Midbrain (tissue), 1 donor: ENCODE measurements around the gene EXOC2.

Experiments used
- DNase-seq: peaks from one replicate; lab custom pipeline; 2025; lab: John Stamatoyannopoulos, UW

The EXOC2 gene

GRCh38 chr6:692858-693722 is at the start of gene EXOC2:
EXOC2 (minus strand) TSS chr6:693139; CDS start chr6:637818, 55,321 bp downstream.
- DNase-seq, result peak; percentile 82

GRCh38 chr6:741410-742339 is 48.7 kb upstream of the EXOC2 start:
- DNase-seq, result no peak

GRCh38 chr6:736657-737446 is 43.9 kb upstream of the EXOC2 start:
- no peak for DNase-seq

- no peak for DNase-seq
Measured at GRCh38 chr6:733431-734219, 40.7 kb upstream of the EXOC2 start.

- no peak for DNase-seq
Measured at GRCh38 chr6:731924-732323, 39.0 kb upstream of the EXOC2 start.

- DNase-seq, result no peak
Measured at GRCh38 chr6:729606-730320, 36.8 kb upstream of the EXOC2 start.

GRCh38 chr6:727856-728255 is 34.9 kb upstream of the EXOC2 start:
- DNase-seq, result peak; percentile 9

- no peak for DNase-seq
Measured at GRCh38 chr6:723540-723939, 30.6 kb upstream of the EXOC2 start.

- no peak for DNase-seq
Measured at GRCh38 chr6:722608-723007, 29.7 kb upstream of the EXOC2 start.

GRCh38 chr6:722077-722524 is 29.2 kb upstream of the EXOC2 start:
- DNase-seq, result peak; percentile 69

- no peak for DNase-seq
Measured at GRCh38 chr6:718345-718744, 25.4 kb upstream of the EXOC2 start.

GRCh38 chr6:717135-717534 is 24.2 kb upstream of the EXOC2 start:
- DNase-seq, result no peak

- DNase-seq, result no peak
Measured at GRCh38 chr6:715709-716491, 23.0 kb upstream of the EXOC2 start.

- DNase-seq, result no peak
Measured at GRCh38 chr6:714100-714499, 21.2 kb upstream of the EXOC2 start.

GRCh38 chr6:713351-713750 is 20.4 kb upstream of the EXOC2 start:
- DNase-seq, result no peak

- no peak for DNase-seq
Measured at GRCh38 chr6:712805-713204, 19.9 kb upstream of the EXOC2 start.

- DNase-seq, result no peak
Measured at GRCh38 chr6:711925-712324, 19.0 kb upstream of the EXOC2 start.

- peak; percentile 22 for DNase-seq
Measured at GRCh38 chr6:710601-711571, 17.9 kb upstream of the EXOC2 start.
